SK-N-SH (cell line): ENCODE data around the gene NPHS1. TPM values are rescaled to one million over a fixed set of nuclear protein-coding genes. Genes with fewer than 3 reads are reported as not detected.

Source experiments
- CTCF ChIA-PET: fragments of 300-600, 350-600 bp; formaldehyde crosslinking; extraction: SDS; loops from one replicate; lab custom pipeline; 2021; lab: Yijun Ruan, JAX
- POLR2A ChIA-PET: fragments of 350-600 bp; sonication (Branson Sonifier 250); formaldehyde crosslinking; extraction: SDS; loops from one replicate; lab custom pipeline; 2020; ENCODE audit warnings: antibody characterized with exemption, inconsistent platforms; lab: Yijun Ruan, JAX
- DNase-seq: peaks from one replicate; pipeline ENCODE4 v3.0.0; 2012
- H2AFZ ChIP-seq: fragments of 200-600 bp; sonication (generic); 2 replicates; pipeline ENCODE4 v1.8.1; 2016; ENCODE audit warnings: antibody characterized with exemption, mild to moderate bottlenecking, low read depth
- H3F3A ChIP-seq: fragments of 200-600 bp; sonication (generic); replicated peaks from 2 replicates; pipeline ENCODE3; 2016; ENCODE audit warnings: antibody characterized with exemption, mild to moderate bottlenecking; ENCODE audit not compliant: insufficient read depth
- H3K27ac ChIP-seq, 2 experiments: fragments of 200-500 bp in 1 of 2; fragments of 200-600 bp in 1 of 2; sonication (Bioruptor generic) in 1 of 2; sonication (generic), shearing (Covaris generic) in 1 of 2; 2 replicates each; pipeline versions ENCODE4 v1.5.1 to v1.6.1; 2014 to 2016; ENCODE audit warnings: low read depth in 2 of 2, inconsistent platforms in 1 of 2, low read length in 1 of 2, mild to moderate bottlenecking in 1 of 2, mixed read lengths in 1 of 2
- H3K27me3 ChIP-seq: fragments of 200-600 bp; sonication (generic), shearing (Covaris generic); 2 replicates; pipeline ENCODE4 v1.6.1; 2016; ENCODE audit warnings: mixed run types; ENCODE audit not compliant: insufficient read depth
- H3K36me3 ChIP-seq, 2 experiments: fragments of 200-500 bp in 1 of 2; fragments of 200-600 bp in 1 of 2; sonication (Bioruptor generic) in 1 of 2; sonication (generic) in 1 of 2; replicated peaks in 1 of 2; 2 replicates each; pipeline versions ENCODE3 to v1.5.1; 2014 to 2016; ENCODE audit warnings: low read length in 1 of 2, mild to moderate bottlenecking in 1 of 2; ENCODE audit not compliant: insufficient read depth in 2 of 2, control insufficient read depth in 1 of 2
- H3K4me1 ChIP-seq, 2 experiments: fragments of 200-500 bp in 1 of 2; fragments of 200-600 bp in 1 of 2; sonication (Bioruptor generic) in 1 of 2; sonication (generic), shearing (Covaris generic) in 1 of 2; 2 replicates each; pipeline versions ENCODE4 v1.5.1 to v1.6.1; 2014 to 2016; ENCODE audit warnings: low read depth in 1 of 2, low read length in 1 of 2, mixed run types in 1 of 2; ENCODE audit not compliant: insufficient read depth in 2 of 2, control insufficient read depth in 1 of 2
- H3K4me2 ChIP-seq: fragments of 200-600 bp; sonication (generic), shearing (Covaris generic); 2 replicates; pipeline ENCODE4 v1.6.1; 2017; ENCODE audit warnings: mixed run types
- H3K4me3 ChIP-seq, 2 experiments: fragments of 200-500 bp in 1 of 2; fragments of 200-600 bp in 1 of 2; sonication (Bioruptor generic) in 1 of 2; sonication (generic), shearing (Covaris generic) in 1 of 2; 2 replicates each; pipeline versions ENCODE4 v1.5.1 to v1.8.1; 2014 to 2016; ENCODE audit warnings: low read depth in 2 of 2, inconsistent platforms in 1 of 2, low read length in 1 of 2, mild to moderate bottlenecking in 1 of 2, mixed read lengths in 1 of 2, moderate library complexity in 1 of 2
- H3K79me2 ChIP-seq: fragments of 200-600 bp; sonication (generic); 2 replicates; pipeline ENCODE4 v1.8.1; 2017; ENCODE audit warnings: mild to moderate bottlenecking; ENCODE audit not compliant: insufficient read depth
- H3K9ac ChIP-seq: fragments of 200-600 bp; sonication (generic); 2 replicates; pipeline ENCODE4 v1.6.1; 2017; ENCODE audit warnings: mixed run types
- H3K9me2 ChIP-seq: fragments of 200-600 bp; sonication (generic); 2 replicates; pipeline ENCODE4 v1.6.1; 2017; ENCODE audit warnings: mixed run types
- H3K9me3 ChIP-seq: fragments of 200-600 bp; sonication (generic); 2 replicates; pipeline ENCODE4 v1.6.1; 2017; ENCODE audit warnings: mixed run types, mild to moderate bottlenecking, moderate library complexity
- H4K20me1 ChIP-seq: fragments of 200-600 bp; sonication (generic); 2 replicates; pipeline ENCODE4 v1.6.1; 2017; ENCODE audit warnings: mild to moderate bottlenecking, mixed run types; ENCODE audit not compliant: insufficient read depth
- EP300 ChIP-seq, 2 experiments: IDR thresholded peaks; 2 replicates each; pipeline versions ENCODE4 v1.4.0 to v1.6.1; 2012; ENCODE audit warnings: borderline replicate concordance in 1 of 2, low read depth in 1 of 2, low read length in 1 of 2
- EZH2phosphoT487 ChIP-seq: fragments of 200-600 bp; sonication (generic); IDR thresholded peaks from 2 replicates; pipeline ENCODE4 v1.6.1; 2017; ENCODE audit warnings: low read depth, mixed run types, mild to moderate bottlenecking, antibody characterized with exemption, moderate library complexity, borderline replicate concordance
- FOSL2 ChIP-seq: IDR thresholded peaks from 2 replicates; pipeline ENCODE4 v1.4.0; 2012; ENCODE audit warnings: low read depth, mild to moderate bottlenecking, moderate library complexity, borderline replicate concordance
- FOXM1 ChIP-seq: IDR thresholded peaks from 2 replicates; pipeline ENCODE4 v1.4.0; 2012; ENCODE audit warnings: low read depth, mild to moderate bottlenecking
- GATA2 ChIP-seq: sonication (generic); formaldehyde crosslinking; IDR thresholded peaks from 2 replicates; pipeline ENCODE4 v1.5.0; 2020; ENCODE audit warnings: mild to moderate bottlenecking, missing genetic modification reagents
- MAX ChIP-seq: IDR thresholded peaks from 2 replicates; pipeline ENCODE4 v1.4.0; 2012; ENCODE audit warnings: low read depth
- MEF2A ChIP-seq: IDR thresholded peaks from 2 replicates; pipeline ENCODE4 v1.4.0; 2012; ENCODE audit warnings: low read depth, borderline replicate concordance
- MXI1 ChIP-seq: IDR thresholded peaks from 2 replicates; pipeline ENCODE4 v1.6.1; 2012; ENCODE audit warnings: mild to moderate bottlenecking, low read depth, low read length, improper control_type of control experiment
- NRF1 ChIP-seq: IDR thresholded peaks from 2 replicates; pipeline ENCODE4 v1.6.1; 2012; ENCODE audit warnings: low read depth, mild to moderate bottlenecking, low read length
- PBX3 ChIP-seq: IDR thresholded peaks from 2 replicates; pipeline ENCODE4; 2012
- POLR2AphosphoS5 ChIP-seq: IDR thresholded peaks from 2 replicates; pipeline ENCODE4 v1.6.1; 2012; ENCODE audit warnings: low read depth, low read length
- RCOR1 ChIP-seq: fragments of 150-350 bp; IDR thresholded peaks from 2 replicates; pipeline ENCODE4 v1.6.1; 2017; ENCODE audit warnings: antibody characterized with exemption, low read length
- RFX5 ChIP-seq: IDR thresholded peaks from 2 replicates; pipeline ENCODE4 v1.6.1; 2012; ENCODE audit warnings: mild to moderate bottlenecking, improper control_type of control experiment, low read length
- RXRA ChIP-seq: IDR thresholded peaks from 2 replicates; pipeline ENCODE4 v1.4.0; 2012; ENCODE audit warnings: low read depth, mild to moderate bottlenecking, borderline replicate concordance
- SIN3A ChIP-seq: IDR thresholded peaks from 2 replicates; pipeline ENCODE4 v1.6.1; 2012; ENCODE audit warnings: low read depth, mild to moderate bottlenecking, low read length, moderate library complexity, borderline replicate concordance
- TEAD4 ChIP-seq: IDR thresholded peaks from 2 replicates; pipeline ENCODE4 v1.4.0; 2012; ENCODE audit warnings: mild to moderate bottlenecking, borderline replicate concordance; ENCODE audit not compliant: insufficient read depth
- USF1 ChIP-seq: IDR thresholded peaks from 2 replicates; pipeline ENCODE4 v1.4.0; 2012; ENCODE audit warnings: low read depth, borderline replicate concordance
- USF2 ChIP-seq: fragments of 150-350 bp; IDR thresholded peaks from 2 replicates; pipeline ENCODE4 v1.6.1; 2017; ENCODE audit warnings: antibody characterized with exemption, low read length, low read depth, borderline replicate concordance
- YY1 ChIP-seq: IDR thresholded peaks from 2 replicates; pipeline ENCODE4 v1.4.0; 2012; ENCODE audit warnings: low read depth, mild to moderate bottlenecking
- ZBTB33 ChIP-seq: IDR thresholded peaks from 2 replicates; pipeline ENCODE4 v1.4.0; 2012; ENCODE audit warnings: low read depth, borderline replicate concordance
- WGBS: methylation state at CpG from one replicate; pipeline ENCODE4 v1.1.6; 2017; ENCODE audit warnings: low lambda C conversion rate; 5-methylcytosine and 5-hydroxymethylcytosine counted together
- polyA plus RNA-seq, 3 experiments: library from polyadenylated mRNA; depleted of rRNA; stranded (reverse); fragments of >200 nt; gene quantifications; 2 replicates each; pipeline ENCODE4 v1.2.3, GENCODE V29; 2012

Gene NPHS1
- polyA plus RNA-seq, 1 of the 3 experiments (the other 2 are of a cell fraction): not detected

- TF ChIP-seq FOSL2: no peak
- TF ChIP-seq RFX5: no peak
- TF ChIP-seq FOXM1: no peak
- no peak for TF ChIP-seq RCOR1
- no peak for TF ChIP-seq MXI1
- no peak for TF ChIP-seq EP300 (IDR thresholded peaks at IDR 0.05; ENCODE audit: borderline replicate concordance in 1 of 2, low read depth in 1 of 2, low read length in 1 of 2)
- TF ChIP-seq ZBTB33: no peak
- TF ChIP-seq SIN3A: no peak
- TF ChIP-seq TEAD4: no peak
Observed at GRCh38 chr19:35782589-35782988, 69.7 kb downstream of the NPHS1 start (continued).

- H3K27ac ChIP-seq: no peak overlapping the region
- no peaks in the 10 kb centered on the region for H3K9me2 ChIP-seq
- H3K36me3 ChIP-seq: peaks cover 0 to 8% of the 10 kb centered on the region in 2 experiments
- H3K27me3 ChIP-seq: no peaks in the 10 kb centered on the region
- POLR2A ChIA-PET: no interaction called here
- CTCF ChIA-PET: no interaction called here
- no peak overlapping the region for H3K9ac ChIP-seq
- no peak overlapping the region for H3K4me3 ChIP-seq
- H3F3A ChIP-seq: no peaks in the 10 kb centered on the region
- H3K79me2 ChIP-seq: peaks cover 6% of the 10 kb centered on the region; the same call in 1 of the 2 replicates
- no peaks in the 10 kb centered on the region for H3K9me3 ChIP-seq
- H3K4me1 ChIP-seq: peaks cover 0 to 2% of the 10 kb centered on the region in 2 experiments; a peak in 2 of 4 replicates
- TF ChIP-seq MAX (no peak), PBX3 (no peak), POLR2AphosphoS5 (no peak)
- DNase-seq: no peak
- no peak overlapping the region for H3K4me2 ChIP-seq
- WGBS: 92% methylated on average over 9 of the region's 9 CpGs
- H4K20me1 ChIP-seq: no peaks in the 10 kb centered on the region
- no peak overlapping the region for H2AFZ ChIP-seq
Observed at GRCh38 chr19:35781650-35782049, 70.7 kb downstream of the NPHS1 start.

GRCh38 chr19:35780717-35781116 lies 71.6 kb downstream of the NPHS1 start:
- ChIA-PET POLR2A (no interaction called here), CTCF (no interaction called here)
- Histone ChIP-seq H3K9me2 (no peaks in the 10 kb centered on the region), H3K4me1 (peaks cover 0 to 9% of the 10 kb centered on the region in 2 experiments; a peak in 2 of 4 replicates), H3K36me3 (peaks cover 0 to 8% of the 10 kb centered on the region in 2 experiments), H3K4me2 (no peak overlapping the region), H3K27me3 (no peaks in the 10 kb centered on the region), H3K9ac (no peak overlapping the region), H4K20me1 (no peaks in the 10 kb centered on the region), H3K4me3 (no peak overlapping the region), H3K9me3 (no peaks in the 10 kb centered on the region), H3F3A (no peaks in the 10 kb centered on the region), H2AFZ (no peak overlapping the region), H3K79me2 (peaks cover 13% of the 10 kb centered on the region; the same call in 1 of the 2 replicates), H3K27ac (no peak overlapping the region)
- DNase-seq: no peak
- WGBS: 96% methylated on average over 19 of the region's 20 CpGs
- TF ChIP-seq YY1 (no peak), USF1 (no peak), USF2 (no peak), MAX (no peak), NRF1 (no peak), EZH2phosphoT487 (no peak), PBX3 (no peak), RXRA (no peak), GATA2 (CRISPR knock-in tag) (no peak), MEF2A (no peak), POLR2AphosphoS5 (no peak)
